ENCODE measurements around the gene ATG3.
"Not testable (repeated sequence)": the region's sequence is repeated elsewhere in the genome, so short reads cannot be mapped to it uniquely, and the experiment has no call there.

Gene ATG3

GRCh38 chr3:112498914-112499711 lies 62.6 kb downstream of the ATG3 start, which contains the start of gene BTLA:
Gene BTLA (minus strand): TSS chr3:112499472. CDS start chr3:112499358, 114 bp downstream.
- in situ Hi-C loops (cut with MboI; ENCODE audit: low sequenced_read_pairs) = no loop called here

- in situ Hi-C loops (cut with MboI; ENCODE audit: low sequenced_read_pairs) = no loop called here
Measured at GRCh38 chr3:112497897-112498548, 63.7 kb downstream of the ATG3 start.

- in situ Hi-C loops (cut with MboI; ENCODE audit: low sequenced_read_pairs) = no loop called here
Measured at GRCh38 chr3:112496366-112497067, 65.2 kb downstream of the ATG3 start.

- in situ Hi-C loops (cut with MboI; ENCODE audit: low sequenced_read_pairs) = not testable (repeated sequence)
Measured at GRCh38 chr3:112494448-112494767, 67.4 kb downstream of the ATG3 start.

DNA sequence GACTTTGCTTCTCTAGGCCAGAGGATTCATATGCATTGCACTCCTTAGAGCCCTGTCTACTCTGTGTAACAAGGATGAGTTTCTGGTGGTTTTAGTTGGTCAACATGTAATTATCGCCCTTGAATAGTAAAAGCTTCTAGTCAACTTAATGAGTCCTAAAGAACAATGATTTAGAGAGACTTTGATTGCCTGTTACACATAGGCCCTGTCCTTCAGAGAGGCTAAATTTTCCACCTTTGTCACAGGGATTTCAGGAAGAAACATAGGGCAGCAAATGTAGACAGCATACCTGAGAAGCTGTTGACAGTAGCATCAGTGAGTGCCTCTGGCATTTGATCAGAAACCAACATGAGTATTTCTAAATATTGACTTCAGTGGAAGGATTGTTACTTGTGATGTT lies 69.6 kb downstream of the ATG3 start:
- in situ Hi-C loops (cut with MboI; ENCODE audit: low sequenced_read_pairs) = no loop called here

GRCh38 chr3:112491373-112491772 lies 70.4 kb downstream of the ATG3 start:
- in situ Hi-C loops (cut with MboI; ENCODE audit: low sequenced_read_pairs) = no loop called here

GRCh38 chr3:112489674-112490479 lies 71.9 kb downstream of the ATG3 start:
- in situ Hi-C loops (cut with MboI; ENCODE audit: low sequenced_read_pairs) = no loop called here

DNA sequence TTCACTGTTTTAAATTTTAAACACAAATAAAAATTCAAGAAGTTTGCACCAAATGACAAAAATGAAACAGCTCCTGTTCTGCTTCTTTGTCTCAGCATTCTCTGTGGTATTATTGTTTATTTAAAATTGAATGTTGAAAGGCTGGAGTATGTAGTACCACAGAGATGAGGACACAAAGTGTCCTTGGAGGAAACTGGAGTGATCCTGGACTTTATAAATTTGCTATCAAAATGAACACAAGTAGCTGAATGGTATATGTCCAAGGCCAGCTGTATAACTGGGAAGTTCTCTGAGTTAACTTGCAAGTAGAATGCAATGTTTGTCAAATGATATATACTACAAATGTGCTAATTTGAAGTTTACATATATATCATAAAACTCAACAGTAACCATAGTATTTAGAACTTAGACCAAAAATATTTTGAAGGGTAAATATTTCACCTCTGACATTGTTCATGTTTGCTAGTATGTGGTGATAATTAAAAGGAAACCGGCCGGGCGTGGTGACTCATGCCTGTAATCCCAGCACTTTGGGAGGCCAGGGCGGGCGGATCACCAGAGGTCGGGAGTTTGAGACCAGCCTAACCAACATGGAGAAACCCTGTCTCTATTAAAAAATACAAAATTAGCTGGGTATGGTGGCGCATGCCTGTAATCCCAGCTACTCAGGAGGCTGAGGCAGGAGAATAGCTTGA lies 74.8 kb downstream of the ATG3 start:
- in situ Hi-C loops (cut with MboI; ENCODE audit: low sequenced_read_pairs) = no loop called here

DNA sequence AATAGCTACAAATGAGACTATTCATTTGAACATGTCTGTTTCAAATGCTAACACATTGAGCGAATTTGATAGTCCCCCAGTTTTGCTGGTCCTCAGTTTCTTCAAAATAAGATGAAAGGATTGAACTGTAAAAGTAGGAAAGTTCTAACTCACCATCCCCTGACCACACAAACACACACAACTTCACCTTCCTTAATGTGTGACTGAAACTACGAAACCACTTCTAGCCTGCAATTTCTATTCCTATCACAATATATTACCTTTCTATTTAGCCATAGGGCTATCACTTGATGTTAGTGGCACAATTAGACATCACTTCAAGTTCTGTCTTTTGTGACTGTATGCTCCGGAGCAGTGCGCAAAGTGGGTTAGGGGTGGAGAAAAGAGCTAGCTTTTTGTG lies 77.4 kb downstream of the ATG3 start:
- in situ Hi-C loops (cut with MboI; ENCODE audit: low sequenced_read_pairs) = no loop called here

DNA sequence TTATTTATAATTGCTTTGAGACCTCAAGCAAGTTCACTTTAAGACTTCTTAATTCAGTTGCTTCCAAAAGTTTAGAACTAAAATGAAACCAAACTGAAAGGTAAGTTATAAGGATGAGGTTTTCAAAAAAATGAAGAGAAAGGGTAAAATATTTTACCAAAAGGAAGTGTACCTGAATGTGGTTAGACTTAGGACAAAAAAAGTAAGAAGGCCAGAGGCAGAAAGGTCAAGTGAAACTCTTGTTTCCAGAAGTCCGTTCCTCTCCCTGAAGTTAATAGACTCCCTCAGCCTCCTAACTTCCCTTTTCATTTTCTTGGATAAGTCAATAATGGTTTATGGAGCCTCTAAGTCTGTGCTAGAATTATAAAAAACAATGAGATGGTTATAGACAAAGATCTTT lies 79.1 kb downstream of the ATG3 start:
- in situ Hi-C loops (cut with MboI; ENCODE audit: low sequenced_read_pairs) = no loop called here
